SK-N-MC (cell line): ENCODE data around the gene GRIK3.

ENCODE experiments used
- EZH2 ChIP-seq: fragments of 200-600 bp; sonication (generic); IDR thresholded peaks from one replicate; pipeline ENCODE4 v1.6.1; 2017; ENCODE audit warnings: antibody characterized with exemption
- POLR2AphosphoS5 ChIP-seq: IDR thresholded peaks from 2 replicates; pipeline ENCODE4 v1.6.1; 2012; ENCODE audit warnings: mild to moderate bottlenecking, low read depth, low read length, borderline replicate concordance

GRCh38 chr1:36944883-36945282 lies 89.4 kb downstream of the GRIK3 start:
- no peak for TF ChIP-seq POLR2AphosphoS5
- TF ChIP-seq EZH2 = no peak
